ENCODE results near the gene KRTAP6-3.

GRCh38 chr21:30620522-30620921, 28.3 kb downstream of the KRTAP6-3 start, which contains the start of gene KRTAP20-4:
- TF ChIP-seq, protein P1, sequence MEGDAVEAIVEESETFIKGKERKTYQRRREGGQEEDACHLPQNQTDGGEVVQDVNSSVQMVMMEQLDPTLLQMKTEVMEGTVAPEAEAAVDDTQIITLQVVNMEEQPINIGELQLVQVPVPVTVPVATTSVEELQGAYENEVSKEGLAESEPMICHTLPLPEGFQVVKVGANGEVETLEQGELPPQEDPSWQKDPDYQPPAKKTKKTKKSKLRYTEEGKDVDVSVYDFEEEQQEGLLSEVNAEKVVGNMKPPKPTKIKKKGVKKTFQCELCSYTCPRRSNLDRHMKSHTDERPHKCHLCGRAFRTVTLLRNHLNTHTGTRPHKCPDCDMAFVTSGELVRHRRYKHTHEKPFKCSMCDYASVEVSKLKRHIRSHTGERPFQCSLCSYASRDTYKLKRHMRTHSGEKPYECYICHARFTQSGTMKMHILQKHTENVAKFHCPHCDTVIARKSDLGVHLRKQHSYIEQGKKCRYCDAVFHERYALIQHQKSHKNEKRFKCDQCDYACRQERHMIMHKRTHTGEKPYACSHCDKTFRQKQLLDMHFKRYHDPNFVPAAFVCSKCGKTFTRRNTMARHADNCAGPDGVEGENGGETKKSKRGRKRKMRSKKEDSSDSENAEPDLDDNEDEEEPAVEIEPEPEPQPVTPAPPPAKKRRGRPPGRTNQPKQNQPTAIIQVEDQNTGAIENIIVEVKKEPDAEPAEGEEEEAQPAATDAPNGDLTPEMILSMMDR (IDR thresholded peaks at IDR 0.05) = no peak
- TF ChIP-seq POLR2A (IDR thresholded peaks at IDR 0.05) = no peak

Measured in uterus (tissue), 2 donors.